NAMALWA (cell line): ENCODE data around the gene PDIA5.

Experiments used
- DNase-seq: peaks from one replicate; pipeline ENCODE4 v3.0.0-alpha.2; 2015; ENCODE audit warnings: low spot score

PDIA5 gene

GRCh38 chr3:123119802-123120201 lies 53.0 kb downstream of the PDIA5 start:
- no peak for DNase-seq

- no peak for DNase-seq
These were observed 53.7 kb downstream of the PDIA5 start for GRCh38 chr3:123120573-123120972.

- no peak for DNase-seq
These were observed 55.2 kb downstream of the PDIA5 start for GRCh38 chr3:123122057-123122456.

GRCh38 chr3:123122525-123123315 lies 55.9 kb downstream of the PDIA5 start:
- DNase-seq: no peak

GRCh38 chr3:123123716-123124616 lies 57.1 kb downstream of the PDIA5 start:
- no peak for DNase-seq

- no peak for DNase-seq
These were observed 58.1 kb downstream of the PDIA5 start for GRCh38 chr3:123124971-123125370.

GRCh38 chr3:123126031-123126430 lies 59.2 kb downstream of the PDIA5 start:
- no peak for DNase-seq

- DNase-seq: no peak
These were observed 59.8 kb downstream of the PDIA5 start for GRCh38 chr3:123126653-123127052.

- no peak for DNase-seq
These were observed 62.3 kb downstream of the PDIA5 start for GRCh38 chr3:123129092-123129491.

- no peak for DNase-seq
These were observed 62.7 kb downstream of the PDIA5 start for GRCh38 chr3:123129532-123129931.

- no peak for DNase-seq
These were observed 63.4 kb downstream of the PDIA5 start for GRCh38 chr3:123130079-123130750.

GRCh38 chr3:123134671-123135070 lies 67.8 kb downstream of the PDIA5 start:
- no peak for DNase-seq

- no peak for DNase-seq
These were observed 70.2 kb downstream of the PDIA5 start for GRCh38 chr3:123137001-123137400.

GRCh38 chr3:123138839-123139444 lies 72.1 kb downstream of the PDIA5 start:
- DNase-seq: no peak

- no peak for DNase-seq
These were observed 72.7 kb downstream of the PDIA5 start for GRCh38 chr3:123139522-123139921.

GRCh38 chr3:123140550-123140949 lies 73.7 kb downstream of the PDIA5 start:
- no peak for DNase-seq

GRCh38 chr3:123141276-123141675 lies 74.5 kb downstream of the PDIA5 start:
- DNase-seq: no peak

GRCh38 chr3:123143669-123144411 lies 77.0 kb downstream of the PDIA5 start:
- DNase-seq: no peak

GRCh38 chr3:123147754-123148535 lies 81.1 kb downstream of the PDIA5 start:
- DNase-seq: no peak

GRCh38 chr3:123148772-123149171 lies 81.9 kb downstream of the PDIA5 start:
- DNase-seq: no peak

- no peak for DNase-seq
These were observed 82.7 kb downstream of the PDIA5 start for GRCh38 chr3:123149525-123149924.
